HG02970 (cell line): ENCODE data around the gene CCDC188.

Experiments
- ATAC-seq: cut with Tn5 transposase; IDR thresholded peaks from one replicate; pipeline ENCODE4 v1.9.1; 2021; ENCODE audit warnings: mild to moderate bottlenecking, moderate library complexity, moderate number of reproducible peaks; ENCODE audit not compliant: unreplicated experiment, low FRiP score

CCDC188 gene

GRCh38 chr22:20152464-20152890 lies 1.6 kb upstream of the CCDC188 start:
- no peak for ATAC-seq

DNA sequence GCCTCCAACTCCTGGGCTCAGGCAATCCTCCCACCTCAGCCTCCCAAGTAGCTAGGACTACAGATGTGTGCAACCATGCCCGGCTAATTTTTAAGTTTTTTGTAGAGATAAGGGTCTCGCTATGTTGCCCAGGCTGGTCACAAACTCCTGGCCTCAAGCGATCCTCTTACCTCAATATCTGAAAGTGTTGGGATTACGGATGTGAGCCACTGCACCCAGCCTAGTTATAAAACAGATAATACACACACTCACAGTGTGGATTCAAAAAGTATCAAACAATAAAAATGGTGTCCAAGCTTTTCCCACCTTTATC lies 377 bp upstream of the CCDC188 start:
- ATAC-seq: no peak

- ATAC-seq: no peak
Observed at GRCh38 chr22:20149257-20150250, 1.3 kb downstream of the CCDC188 start.

GRCh38 chr22:20148414-20148813 lies 2.4 kb downstream of the CCDC188 start:
- ATAC-seq: no peak

DNA sequence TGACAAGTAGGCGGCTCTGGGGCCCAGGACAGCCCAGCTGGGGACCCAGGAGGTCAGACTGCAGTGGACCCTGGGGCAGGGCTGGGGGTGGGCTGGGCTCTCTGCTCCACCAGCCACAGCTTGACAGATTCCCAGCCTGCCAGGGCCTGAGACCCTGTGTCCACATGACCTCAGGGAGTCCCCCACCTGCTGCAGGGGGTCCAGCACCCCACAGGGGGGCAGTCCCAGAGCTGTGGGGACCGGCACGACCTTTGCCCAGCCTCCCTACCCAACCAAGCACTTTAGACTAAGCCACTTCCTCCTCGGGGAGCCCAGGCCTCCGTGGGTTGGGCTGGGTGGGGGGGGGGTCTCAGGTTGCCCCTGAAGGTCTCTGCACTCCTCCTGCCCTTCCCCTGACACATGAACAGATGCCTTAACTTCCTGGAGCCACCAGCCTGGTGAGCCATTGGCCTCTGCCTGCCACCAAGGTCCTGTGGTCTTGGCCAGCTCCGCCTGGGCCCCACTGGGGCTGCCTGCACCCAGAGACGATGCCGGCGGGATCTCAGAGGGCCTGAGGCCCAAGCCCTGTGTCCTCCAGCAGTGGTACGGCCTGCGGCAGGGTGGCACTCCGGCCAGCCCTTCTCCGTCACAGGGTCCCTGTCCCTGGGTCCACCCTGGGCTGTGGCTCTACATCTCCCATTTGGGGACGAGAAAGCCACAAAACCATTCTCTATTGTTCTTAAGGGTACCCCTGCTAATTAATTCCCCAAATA lies 3.4 kb downstream of the CCDC188 start:
- ATAC-seq: no peak

GRCh38 chr22:20146777-20147176 lies 4.1 kb downstream of the CCDC188 start:
- ATAC-seq: no peak

GRCh38 chr22:20145832-20146223 lies 5.0 kb downstream of the CCDC188 start:
- ATAC-seq: no peak

DNA sequence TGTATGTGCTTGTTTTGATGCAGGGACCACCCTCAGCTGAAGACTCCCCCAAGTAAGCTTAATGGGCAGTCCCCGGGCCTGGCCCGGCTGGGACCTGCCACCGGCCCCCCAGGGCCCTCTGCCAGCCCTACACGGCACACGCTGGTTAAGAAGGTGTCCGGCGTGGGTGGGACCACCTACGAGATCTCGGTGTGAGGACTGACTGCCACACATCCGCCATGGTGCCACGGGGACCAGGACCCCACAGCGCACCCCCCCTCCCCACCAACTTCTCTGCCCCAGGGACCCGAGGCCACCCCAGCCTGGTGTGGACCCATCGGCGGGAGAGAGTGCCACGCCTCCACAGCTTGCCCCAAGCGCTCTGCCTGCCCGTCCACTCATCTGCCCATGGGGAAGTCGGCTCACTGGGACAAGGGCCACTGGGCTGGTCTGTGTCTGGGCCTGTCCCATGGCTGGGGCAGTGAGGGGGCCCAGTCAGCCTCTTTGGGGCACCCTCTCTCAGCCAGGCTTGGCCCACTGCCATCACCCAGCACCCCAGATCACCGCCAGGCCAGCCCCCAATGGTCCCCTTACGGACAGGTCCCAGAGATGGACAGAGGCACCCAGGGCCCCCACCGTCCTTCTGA lies 5.5 kb downstream of the CCDC188 start:
- ATAC-seq: no peak

DNA sequence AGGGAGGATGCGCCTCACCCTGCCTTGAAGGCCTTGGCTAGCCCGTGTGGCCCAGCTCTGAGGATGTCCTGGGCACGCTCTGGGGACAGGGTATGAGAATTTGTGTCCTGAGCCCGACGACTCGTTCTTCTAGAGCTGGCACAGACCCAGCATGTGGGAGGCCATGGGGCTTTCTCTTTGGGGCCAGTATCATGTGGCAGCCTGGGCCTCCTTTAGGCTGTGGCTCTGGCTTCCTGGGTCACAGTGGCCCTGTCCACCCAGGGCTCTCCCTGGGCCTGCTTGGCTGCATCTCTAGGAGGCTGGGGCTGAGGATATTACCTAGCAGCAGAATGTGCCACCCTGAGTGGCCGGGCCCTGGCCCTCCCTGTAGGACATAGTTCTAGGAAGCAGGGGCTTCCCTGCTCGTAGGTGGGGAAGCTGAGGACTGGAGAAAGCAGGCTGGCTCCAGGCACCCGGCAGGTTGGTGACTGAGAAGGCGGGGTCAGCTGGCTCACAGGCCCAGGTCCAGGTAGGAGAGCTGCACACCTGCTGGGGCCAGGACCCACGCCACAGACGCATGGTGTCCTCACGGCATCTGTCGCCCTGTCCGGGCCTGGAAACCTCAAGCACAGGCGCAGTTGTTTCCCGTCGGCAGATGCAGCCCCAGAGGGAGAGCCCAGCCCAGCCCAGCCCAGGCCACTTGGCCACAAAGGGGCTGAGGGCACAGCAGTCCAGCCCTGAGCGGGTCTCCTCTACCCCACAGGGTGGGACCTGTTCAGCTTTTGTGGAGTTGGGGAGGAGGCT lies 6.8 kb downstream of the CCDC188 start:
- no peak for ATAC-seq

DNA sequence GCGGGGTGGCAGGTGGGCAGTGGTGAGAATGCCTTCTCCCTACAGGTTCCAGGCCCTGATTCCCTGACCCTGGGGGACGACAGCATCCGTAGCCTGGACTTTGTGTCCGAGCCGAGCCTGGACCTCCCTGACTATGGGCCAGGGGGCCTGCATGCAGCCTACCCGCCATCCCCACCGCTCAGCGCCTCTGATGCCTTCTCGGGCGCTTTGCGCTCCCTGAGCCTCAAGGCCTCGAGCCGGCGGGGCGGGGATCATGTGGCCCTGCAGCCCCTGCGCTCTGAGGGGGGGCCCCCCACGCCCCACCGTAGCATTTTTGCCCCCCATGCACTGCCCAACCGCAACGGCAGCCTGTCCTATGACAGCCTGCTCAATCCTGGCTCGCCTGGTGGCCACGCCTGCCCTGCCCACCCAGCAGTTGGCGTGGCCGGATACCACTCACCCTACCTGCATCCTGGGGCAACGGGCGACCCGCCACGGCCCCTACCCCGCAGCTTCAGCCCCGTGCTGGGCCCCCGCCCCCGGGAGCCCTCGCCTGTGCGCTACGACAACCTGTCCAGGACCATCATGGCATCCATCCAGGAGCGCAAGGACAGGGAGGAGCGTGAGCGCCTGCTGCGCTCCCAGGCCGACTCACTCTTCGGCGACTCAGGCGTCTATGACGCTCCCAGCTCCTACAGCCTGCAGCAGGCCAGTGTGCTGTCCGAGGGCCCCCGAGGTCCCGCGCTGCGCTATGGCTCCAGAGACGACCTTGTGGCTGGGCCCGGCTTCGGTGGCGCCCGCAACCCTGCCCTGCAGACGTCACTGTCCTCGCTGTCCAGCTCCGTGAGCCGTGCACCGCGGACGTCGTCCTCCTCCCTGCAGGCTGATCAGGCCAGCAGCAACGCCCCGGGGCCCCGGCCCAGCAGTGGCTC lies 7.9 kb downstream of the CCDC188 start:
- ATAC-seq: no peak

- no peak for ATAC-seq
Observed at GRCh38 chr22:20141186-20142077, 9.4 kb downstream of the CCDC188 start.

DNA sequence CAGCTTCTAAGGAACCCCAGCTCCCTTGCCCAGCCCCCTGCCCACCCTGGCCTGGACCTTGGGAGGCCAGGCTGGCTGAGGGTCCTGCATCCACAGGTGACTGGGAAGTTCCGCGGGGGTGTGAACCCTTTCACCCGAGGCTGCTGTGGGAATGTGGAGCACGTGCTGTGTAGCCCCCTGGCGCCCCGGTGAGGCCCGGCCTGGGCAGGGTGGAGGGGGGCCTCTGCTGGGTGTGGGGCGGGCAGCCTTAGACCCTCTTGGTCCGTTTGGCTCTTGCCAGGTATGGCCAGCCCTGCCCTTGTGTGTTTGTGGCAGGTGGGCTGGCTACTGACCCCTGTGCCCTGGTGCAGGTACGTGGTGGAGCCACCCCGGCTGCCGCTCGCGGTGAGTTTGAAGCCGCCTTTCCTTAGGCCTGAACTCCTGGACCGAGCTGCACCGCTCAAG lies 10.3 kb downstream of the CCDC188 start:
- no peak for ATAC-seq

GRCh38 chr22:20140107-20140445 lies 10.8 kb downstream of the CCDC188 start:
- ATAC-seq: no peak

- ATAC-seq: no peak
Observed at GRCh38 chr22:20139391-20140106, 11.3 kb downstream of the CCDC188 start.

DNA sequence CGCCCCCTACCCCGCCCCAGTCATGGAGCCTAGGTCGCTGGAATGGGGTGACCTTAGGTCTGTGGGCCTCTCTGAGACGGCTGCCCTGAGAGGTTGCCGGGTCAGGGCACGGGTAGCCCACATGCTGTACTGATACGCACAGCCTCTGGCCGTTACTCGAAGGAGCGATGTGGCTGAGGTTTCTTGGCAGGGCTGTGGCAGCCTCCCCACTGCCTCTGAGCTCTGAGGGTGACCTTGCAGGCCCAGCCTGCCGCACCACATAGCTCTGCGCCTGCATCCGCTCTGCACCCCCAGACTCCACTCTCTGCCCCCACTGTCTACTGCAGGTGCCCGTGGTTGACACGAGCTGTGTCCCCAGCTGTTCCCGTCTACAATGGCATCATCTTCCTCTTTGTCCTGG lies 12.0 kb downstream of the CCDC188 start:
- no peak for ATAC-seq

GRCh38 chr22:20138417-20138738 lies 12.5 kb downstream of the CCDC188 start:
- no peak for ATAC-seq

DNA sequence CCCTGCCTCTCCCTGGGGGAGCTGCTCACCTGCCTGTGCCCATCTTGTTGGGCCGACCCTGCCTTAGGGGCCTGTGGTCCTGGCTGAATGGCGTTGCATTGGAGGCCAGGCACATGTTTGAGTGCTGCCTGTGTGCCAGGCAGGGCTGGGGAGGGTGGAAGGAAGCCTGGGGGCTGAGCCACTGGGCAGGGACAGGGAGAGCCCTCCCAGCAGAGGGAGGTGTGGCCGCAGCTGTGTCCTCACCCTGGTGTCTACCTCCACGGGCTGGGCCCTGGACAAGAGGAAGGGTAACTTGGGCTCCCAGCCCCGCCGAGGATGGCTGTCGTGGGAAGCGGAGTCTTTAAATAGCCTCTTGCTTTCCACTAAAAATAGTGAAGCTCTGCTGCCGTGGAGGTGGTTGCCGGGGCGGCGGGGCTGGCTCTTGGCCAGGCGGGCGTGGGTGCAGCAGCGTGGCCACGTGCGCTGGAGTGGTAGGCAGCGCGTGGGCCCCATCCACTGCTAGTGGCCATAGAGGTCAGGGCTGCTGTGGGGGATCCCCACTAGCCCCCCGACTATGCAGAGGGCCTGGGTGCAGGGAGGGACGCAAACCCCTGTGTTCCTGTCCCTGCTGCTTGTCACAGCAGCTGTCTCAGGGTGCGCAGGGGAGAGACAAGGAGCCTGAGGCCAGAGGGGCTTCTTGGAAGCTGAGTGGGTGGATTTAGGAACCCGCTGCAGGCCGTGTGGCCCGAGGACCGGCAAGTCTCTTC lies 13.0 kb downstream of the CCDC188 start:
- ATAC-seq: no peak
